Measurements from ENCODE around the gene RUVBL1. TPM values are rescaled to one million over a fixed set of nuclear protein-coding genes. Genes with fewer than 3 reads are reported as not detected.

The RUVBL1 gene
- total RNA-seq, 1 donor from 2014 or later = 58.2 TPM

DNA sequence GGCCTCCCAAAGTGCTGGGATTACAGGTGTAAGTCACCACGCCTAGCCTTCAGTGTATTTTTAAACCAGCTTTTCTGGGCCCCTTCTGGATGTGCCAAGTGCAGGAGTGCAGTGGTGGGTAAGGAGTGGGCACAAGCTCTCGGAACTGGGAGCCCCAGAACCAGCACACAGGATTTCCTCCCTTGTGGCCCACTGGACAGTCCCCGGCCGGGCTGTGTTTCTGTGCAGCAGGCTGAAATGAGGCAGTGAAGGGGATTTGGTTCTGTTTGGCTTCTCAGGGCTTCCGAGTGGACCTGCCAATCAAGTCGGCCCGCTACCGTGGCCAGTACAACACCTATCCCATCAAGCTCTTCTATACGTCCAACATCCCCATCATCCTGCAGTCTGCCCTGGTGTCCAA is 56.9 kb downstream of the RUVBL1 start:
- DNase-seq = no peak

DNA sequence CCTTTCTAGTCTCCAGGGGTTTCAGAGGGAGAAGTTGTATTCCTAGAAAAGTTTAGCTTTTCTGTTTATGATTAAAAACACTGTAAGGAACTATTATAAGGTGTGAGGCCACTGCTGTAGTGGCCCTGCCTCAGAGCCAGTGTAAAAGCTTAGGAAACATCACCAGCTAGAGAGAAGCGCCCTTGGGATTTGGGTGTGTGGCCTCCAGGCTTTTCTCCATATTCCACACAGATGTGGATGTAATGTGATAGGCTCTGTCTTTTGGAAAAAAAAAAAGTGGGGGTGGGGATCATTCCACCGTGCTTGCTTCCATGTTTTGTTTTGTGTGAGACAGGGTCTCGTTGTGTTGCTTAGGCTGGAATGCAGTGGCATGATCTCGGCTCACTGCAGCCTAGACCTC is 57.5 kb downstream of the RUVBL1 start:
- DNase-seq = no peak

DNA sequence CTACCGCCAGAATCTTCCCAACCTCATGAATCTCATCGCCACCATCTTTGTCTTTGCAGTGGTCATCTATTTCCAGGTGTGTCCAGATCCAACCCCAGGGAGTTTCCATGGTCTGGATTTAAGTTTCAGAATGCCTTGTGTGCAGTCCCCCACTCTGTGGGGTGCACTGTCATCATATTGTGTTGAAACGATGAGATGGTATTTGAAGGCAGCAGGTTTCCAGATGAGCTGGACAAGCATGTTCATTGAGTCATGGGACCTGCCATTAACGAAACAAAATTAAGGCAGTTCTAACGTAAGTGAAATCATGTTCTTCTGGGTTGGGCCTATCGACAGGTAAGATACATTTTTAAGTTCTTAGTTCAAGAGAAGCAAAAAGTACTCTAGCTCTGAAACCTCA is 58.6 kb downstream of the RUVBL1 start:
- DNase-seq = no peak

DNA sequence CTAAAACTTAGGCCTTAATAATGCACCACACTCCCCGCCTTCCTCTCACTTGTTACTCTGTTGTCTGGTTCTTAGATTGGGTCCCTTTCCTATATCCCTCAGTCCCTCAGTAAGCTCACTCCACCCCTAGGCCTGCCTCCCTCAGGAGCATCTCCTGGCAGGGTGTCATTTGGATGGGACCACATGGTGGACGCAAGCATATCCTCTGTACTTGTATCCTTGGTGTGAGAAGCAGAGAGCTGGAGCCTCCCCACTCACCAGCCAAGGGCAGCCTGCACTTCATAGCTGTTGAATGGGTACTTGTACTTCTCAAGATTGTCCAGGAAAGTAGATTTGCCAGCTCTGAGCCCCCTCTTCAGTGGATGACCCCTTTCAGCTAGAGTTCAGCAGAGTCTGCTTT is 59.7 kb downstream of the RUVBL1 start:
- DNase-seq = no peak

DNA sequence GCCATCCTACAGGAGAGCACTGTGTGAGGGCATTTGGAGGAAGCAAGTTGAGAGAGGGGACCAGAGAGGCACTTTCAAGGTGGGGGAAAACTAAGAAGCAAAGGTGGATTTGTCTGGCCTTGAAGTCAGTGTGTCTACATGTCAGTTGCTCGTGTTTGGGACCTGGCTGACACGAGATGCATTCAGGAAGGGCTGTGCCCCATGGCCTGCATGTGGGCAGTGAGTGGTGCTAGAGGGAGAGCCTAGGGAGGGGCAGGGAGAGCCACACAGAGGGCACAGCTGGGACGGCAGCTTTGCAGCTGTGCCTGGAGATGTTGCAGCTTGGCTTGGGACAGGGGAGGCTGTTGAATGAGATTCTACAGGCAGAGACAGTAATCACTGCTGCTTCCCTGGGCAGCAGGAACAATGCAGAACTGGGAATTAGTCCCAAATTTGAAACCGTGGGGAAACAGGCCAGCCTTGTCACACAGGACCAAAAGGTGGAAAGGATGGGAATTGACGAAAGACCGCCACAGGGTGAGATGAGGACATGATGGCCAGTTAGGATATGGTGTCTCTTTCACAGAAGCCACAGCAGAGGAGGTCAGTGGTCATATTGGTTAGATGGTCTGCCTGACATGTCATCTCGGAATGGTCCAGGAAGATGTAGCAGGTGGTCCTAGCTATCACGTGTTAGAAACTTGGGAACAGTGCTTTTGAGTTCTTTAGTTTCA is 61.4 kb downstream of the RUVBL1 start:
- DNase-seq = no peak

DNA sequence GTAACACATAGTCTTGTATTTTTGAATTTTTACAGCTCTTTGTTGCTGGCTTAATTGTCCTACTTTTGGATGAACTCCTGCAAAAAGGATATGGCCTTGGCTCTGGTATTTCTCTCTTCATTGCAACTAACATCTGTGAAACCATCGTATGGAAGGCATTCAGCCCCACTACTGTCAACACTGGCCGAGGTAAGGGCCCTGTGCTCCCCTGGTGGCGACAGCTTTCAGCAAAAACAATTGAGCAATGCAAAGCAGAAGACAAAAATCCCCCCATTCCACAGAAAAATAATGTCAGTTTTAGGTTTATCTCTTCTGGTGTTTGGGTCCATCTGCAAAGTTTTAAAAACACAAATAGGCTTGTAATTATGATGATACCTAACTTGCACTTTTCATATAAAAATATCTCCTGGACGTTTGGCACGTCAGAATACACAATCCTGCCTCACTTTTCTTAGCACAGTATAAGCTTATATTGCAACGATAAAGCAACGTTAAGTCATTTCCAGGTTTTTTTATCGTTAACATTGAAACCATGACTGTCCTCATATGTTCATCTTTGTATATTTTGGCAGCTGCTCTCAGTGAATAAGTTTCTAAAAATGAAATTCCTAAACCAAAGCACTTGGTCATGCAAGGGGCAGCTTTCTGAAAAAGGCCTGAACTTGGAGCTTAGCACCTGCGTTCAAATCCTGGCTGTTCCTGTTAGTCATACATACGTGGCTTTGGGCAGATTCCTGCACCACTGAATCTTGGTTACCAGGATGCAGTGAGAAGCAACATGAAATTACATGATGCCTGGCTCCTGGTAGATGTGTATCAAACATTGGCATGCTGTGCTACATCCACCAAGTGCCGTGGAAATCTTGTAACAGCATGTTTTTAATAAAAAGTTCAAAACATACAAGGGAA is 62.9 kb downstream of the RUVBL1 start:
- DNase-seq = peak; percentile 71

DNA sequence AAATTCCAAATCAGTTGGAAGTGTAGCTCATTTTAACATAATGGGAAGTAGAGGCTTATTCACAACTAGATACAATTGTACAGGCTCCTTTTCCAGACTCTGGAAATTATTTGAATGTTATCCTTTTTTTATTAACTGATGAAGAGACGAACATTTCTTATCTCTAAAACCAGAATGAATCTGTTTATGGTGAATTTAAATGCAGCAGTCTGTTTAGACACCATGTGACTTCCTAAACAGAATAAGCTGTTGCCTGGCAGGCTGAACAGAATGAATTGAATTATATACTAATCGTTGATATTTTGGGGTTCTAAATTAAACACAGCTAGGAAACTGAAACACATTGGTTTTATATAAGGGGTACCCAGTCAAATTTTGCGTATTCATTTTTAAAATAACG is 67.4 kb downstream of the RUVBL1 start:
- no peak for DNase-seq

DNA sequence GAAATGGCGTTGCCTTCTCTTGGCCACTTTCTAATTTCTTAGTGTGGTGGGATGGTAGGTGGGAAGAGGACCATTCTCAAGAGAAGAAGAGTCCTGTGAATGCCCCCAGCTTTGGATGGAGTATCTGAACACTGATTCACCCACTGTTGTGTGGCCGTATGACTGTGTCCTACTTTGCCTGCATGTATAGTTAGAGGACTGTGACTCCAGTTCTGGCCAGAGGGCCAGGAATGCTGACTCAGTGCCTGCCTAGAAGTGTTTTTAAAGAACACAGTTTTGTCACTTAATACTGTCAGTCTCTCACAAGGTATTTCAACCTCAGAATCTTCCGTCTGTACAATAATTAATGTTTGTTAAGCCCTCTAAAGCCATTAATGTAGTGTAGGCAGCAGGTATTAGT is 69.2 kb downstream of the RUVBL1 start:
- peak; percentile 47 for DNase-seq

DNA sequence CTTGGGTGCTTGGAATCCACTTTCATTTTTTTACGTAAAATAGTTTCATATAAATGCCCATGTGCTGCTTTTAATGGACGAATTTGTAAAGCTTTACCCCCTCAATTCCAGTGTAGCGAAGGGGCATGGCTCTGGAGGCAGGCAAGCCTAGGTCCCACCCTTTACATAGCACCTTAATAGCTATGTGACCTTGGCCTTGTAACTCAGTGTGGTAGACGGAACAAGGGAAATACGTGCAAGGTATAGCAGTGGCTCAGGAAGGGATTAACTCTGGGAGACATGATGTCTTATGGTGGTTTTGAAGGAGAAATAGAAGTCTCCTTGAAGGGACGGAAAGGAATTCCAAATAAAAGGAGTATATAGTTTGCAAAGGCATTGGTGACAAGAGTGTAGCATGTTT is 70.0 kb downstream of the RUVBL1 start:
- DNase-seq = no peak

DNA sequence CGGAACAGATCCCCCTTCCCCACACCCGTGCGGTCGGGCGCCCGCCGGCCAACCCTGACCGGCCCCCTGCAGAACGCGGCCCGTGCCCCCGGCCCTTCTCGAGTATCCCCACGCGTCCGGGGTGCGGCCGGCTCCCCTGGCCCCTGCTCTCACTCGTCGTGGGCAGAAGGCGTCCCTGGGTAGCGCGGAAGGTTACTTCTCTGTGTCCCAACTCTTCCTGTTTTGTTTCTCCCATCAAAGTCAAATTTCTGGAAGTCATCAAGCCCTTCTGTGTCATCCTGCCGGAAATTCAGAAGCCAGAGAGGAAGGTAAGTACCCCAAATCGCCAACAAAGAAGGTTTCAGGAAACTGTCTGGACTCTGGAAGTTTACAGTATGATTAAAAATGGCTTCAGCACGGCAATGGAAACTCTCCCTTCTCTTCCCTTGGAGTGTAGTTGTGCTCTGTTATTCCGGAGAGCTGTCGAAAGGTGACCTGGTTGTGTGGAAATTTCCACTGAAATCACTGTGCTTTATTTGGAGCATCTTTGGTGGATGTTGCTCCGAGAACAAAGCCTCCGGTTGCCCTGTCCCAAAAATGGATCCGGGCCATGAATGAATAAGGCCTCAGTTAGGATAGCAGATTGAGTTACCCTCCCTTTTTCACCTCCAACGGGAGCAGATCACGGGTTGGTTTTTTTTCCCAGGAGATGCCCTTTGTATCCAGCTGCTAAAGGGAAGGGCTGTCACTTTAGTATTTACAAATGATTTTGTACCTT is 70.8 kb downstream of the RUVBL1 start:
- DNase-seq = peak; percentile 30

DNA sequence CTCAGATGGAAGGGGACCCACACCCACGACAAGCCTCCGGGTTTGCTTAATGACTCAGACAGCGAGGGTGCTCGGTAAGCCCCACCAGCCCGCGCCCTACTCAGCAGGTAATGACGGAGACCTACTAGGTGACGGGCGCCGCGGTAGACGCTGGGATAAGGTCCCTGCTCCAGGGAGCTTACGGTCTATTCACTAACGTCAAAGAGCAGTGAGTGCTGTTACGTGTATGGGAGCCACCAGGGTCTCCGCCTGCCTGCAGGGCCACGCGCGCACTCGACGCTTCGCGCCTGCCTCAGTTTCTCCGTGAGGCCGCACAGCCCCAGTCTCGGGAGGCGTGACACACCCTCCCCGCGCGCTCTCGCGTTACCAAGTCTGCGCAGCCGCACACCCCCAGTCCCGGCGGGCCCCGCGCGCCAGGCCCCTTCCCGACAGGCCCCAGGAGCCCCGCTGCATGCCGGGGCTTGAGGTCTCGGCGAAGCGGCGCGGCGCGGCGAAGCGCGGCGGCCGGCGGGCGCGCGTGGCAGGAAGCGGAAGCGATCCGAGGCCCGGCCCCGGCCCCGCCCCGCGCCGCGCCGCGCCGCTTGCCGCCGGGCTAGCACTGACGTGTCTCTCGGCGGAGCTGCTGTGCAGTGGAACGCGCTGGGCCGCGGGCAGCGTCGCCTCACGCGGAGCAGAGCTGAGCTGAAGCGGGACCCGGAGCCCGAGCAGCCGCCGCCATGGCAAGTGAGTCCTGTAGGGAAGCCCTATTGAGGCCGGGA is 71.6 kb downstream of the RUVBL1 start, which contains the start of gene SEC61A1:
SEC61A1 (plus strand) TSS at position 601 of the 758 bp plus-strand sequence; CDS start at position 717, 116 bp downstream.
- peak; percentile 96 for DNase-seq

DNA sequence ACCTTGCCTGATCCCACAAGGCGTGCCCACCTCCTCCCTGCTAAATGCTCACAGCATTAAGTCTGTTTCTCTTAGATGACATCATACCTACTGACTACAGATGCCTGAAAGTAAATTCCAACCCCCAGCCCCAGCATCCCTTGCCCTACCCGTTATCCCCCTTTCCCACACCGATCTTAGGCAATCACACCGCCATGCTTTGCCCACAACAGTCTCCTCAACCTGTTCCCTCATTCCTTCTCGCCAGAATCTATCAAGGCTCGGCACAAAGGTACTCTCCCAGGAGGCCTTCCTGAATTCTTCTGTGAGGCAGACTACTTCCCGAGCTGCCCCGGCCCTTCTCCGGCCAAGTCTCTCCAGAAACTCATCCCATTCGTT is 72.2 kb downstream of the RUVBL1 start:
- no peak for DNase-seq

DNA sequence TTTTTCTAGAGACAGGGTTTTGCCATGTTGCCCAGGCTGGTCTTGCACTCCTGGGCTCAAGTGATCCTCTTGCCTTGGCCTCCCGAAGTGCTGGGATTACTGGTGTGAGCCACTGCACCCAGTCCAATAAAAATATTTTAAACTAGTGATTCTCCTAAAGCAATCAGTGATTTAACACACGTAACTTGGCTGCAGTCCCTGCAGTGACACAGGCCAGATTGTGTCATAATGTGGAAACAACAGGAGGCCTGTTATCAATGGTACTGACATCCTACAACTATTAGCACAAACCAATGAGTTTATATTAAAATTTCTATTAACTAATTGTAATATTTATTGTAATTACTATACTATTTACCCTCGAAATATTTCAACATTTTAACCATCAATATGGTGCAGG is 73.0 kb downstream of the RUVBL1 start:
- DNase-seq = no peak

DNA sequence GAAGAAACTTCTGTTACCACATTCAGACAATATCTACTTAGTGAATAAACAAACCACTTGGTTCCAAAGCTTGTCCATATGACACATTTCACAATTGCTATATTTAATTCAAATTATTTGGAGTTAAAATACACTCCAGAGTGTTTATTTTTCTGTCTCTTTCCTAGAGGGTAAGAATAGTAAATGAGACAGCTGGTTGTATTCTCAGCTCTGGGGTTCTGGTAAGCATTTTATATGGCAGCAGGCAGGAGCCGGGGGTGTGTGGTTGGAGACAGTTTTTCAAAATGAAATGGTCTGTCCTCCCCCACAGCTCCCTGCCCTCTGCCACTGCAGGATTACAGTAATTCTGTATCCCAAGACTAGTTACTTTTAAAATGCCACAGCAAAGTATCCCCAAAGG is 82.3 kb downstream of the RUVBL1 start:
- DNase-seq = no peak

DNA sequence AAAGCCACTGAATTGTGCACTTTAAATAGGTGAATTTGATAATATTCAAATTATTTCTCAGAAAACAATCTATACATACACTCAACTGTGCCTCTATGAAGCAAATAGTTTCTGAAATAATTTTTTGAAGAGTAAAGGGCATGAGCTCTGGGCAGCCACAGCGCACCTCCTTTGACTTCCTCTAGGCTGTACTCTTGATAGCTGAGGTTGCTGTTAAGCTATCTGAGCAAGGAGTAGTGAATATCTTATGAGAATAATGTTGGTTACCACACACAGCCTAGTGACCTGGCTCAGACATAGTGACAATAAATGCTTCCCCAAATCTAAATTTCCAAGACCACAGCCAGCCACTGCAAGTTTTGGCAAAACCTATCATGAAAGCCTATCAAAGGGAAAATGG is 83.0 kb downstream of the RUVBL1 start:
- no peak for DNase-seq

DNA sequence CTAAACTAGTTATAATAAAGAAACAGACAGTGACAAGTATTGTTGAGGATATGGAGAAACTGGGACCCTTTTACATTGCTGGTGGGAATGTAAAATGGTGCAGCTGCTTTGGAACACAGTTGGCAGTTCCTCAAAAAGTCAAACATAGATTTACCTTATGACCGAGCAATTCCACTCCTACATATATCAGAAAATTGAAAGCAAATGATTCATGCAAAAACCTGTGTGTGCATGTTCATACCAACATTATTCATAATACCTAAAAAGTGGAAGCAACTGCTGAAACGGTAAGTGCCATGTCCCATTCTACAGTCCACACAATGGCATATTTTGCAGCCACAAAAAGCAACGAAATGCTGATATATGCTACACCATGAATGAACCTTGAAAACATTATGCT is 83.6 kb downstream of the RUVBL1 start:
- no peak for DNase-seq

DNA sequence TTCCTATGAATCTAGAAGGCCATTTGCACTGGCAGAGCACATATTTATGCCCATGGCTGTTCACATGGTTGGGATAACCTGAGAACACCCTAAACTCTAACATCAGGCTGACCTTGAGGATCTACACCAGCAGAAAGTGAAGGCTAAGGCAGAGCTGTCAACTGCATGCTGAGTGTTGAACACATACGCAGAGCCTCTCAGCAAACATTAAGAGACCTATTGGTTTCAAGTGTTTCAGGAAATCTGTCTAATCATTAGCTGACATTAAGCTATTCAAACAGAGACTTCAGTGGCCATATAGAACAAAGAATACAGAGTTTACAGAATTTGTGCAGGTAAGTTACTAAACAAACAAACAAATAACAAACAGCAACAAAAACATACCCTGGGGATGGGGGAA is 87.5 kb downstream of the RUVBL1 start:
- DNase-seq = no peak

DNA sequence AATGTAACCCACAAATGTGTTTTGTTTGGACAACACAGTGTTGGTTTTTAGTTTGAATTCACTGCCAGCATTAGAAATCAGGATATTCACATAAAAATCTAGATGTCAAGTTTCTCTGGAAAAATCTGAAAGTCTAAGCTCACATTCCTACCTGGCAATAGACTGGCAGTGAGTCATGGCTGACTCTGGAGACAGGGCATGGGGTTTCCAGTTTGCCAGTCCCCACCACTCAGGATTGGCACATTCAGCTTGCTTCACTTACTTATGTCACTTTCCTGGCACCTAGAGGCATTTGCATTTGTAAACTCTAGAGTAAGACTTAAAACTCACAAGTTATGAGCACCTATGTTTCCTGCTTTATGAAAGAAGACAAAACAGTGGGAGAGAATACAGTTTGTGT is 90.5 kb downstream of the RUVBL1 start:
- DNase-seq = no peak

Data from dermis blood vessel endothelial cell (primary cell).